Liver (tissue), 9 donors: ENCODE data around the gene CHTF18. TPM values are rescaled to one million over a fixed set of nuclear protein-coding genes. Genes with fewer than 3 reads are reported as not detected.

ENCODE experiments used
- DNase-seq: peaks from one replicate; pipeline ENCODE4 v3.0.0-alpha.2; 2017; ENCODE audit warnings: low spot score
- H3K27ac ChIP-seq, 2 donors: one replicate each; pipeline ENCODE4 v1.7.0; 2013; ENCODE audit warnings: inconsistent platforms in 2 of 2, low read length in 2 of 2, control low read depth in 1 of 2, low read depth in 1 of 2, mild to moderate bottlenecking in 1 of 2
- H3K27me3 ChIP-seq, 4 donors: one replicate each; pipeline versions ENCODE4 v1.6.1 to v1.7.0; 2013; ENCODE audit warnings: low read length in 3 of 4, inconsistent platforms in 1 of 4, mild to moderate bottlenecking in 1 of 4, moderate library complexity in 1 of 4; ENCODE audit not compliant: control insufficient read depth in 4 of 4, insufficient read depth in 4 of 4
- H3K36me3 ChIP-seq, 4 donors: one replicate each; pipeline versions ENCODE4 v1.6.1 to v1.7.0; 2013; ENCODE audit warnings: low read length in 3 of 4, mild to moderate bottlenecking in 3 of 4, low read depth in 1 of 4, moderate library complexity in 1 of 4; ENCODE audit not compliant: control insufficient read depth in 4 of 4, insufficient read depth in 3 of 4
- H3K4me1 ChIP-seq, 4 donors: one replicate each; pipeline versions ENCODE4 v1.6.1 to v1.7.0; 2013; ENCODE audit warnings: low read length in 3 of 4, mild to moderate bottlenecking in 3 of 4, moderate library complexity in 1 of 4; ENCODE audit not compliant: control insufficient read depth in 4 of 4, insufficient read depth in 4 of 4
- H3K4me3 ChIP-seq, 3 donors: one replicate each; pipeline versions ENCODE4 v1.6.1 to v1.7.0; 2013; ENCODE audit warnings: low read length in 3 of 3, control low read depth in 1 of 3, low read depth in 1 of 3, mild to moderate bottlenecking in 1 of 3
- H3K9ac ChIP-seq, 2 donors: one replicate each; pipeline ENCODE4 v1.7.0; 2013; ENCODE audit warnings: low read length in 2 of 2, mild to moderate bottlenecking in 2 of 2, moderate library complexity in 2 of 2, control low read depth in 1 of 2, low read depth in 1 of 2
- H3K9me3 ChIP-seq, 4 donors: one replicate each; pipeline versions ENCODE4 v1.6.1 to v1.7.0; 2013; ENCODE audit warnings: low read length in 3 of 4; ENCODE audit not compliant: control insufficient read depth in 4 of 4
- FOXA1 ChIP-seq: IDR thresholded peaks from 2 replicates; pipeline ENCODE4 v1.6.1; 2016; ENCODE audit warnings: antibody characterized with exemption
- HNF4A ChIP-seq, 2 donors: conservative IDR thresholded peaks; 2 replicates each; pipeline ENCODE4 v1.6.1; 2016; ENCODE audit warnings: antibody characterized with exemption in 2 of 2, mild to moderate bottlenecking in 2 of 2
- HNF4G ChIP-seq: IDR thresholded peaks from 2 replicates; pipeline ENCODE4 v1.6.1; 2016; ENCODE audit warnings: antibody characterized with exemption
- MAX ChIP-seq: IDR thresholded peaks from 2 replicates; pipeline ENCODE4 v1.6.1; 2016; ENCODE audit warnings: antibody characterized with exemption
- RAD21 ChIP-seq, 2 donors: IDR thresholded peaks; 2 replicates each; pipeline ENCODE4 v1.6.1; 2016; ENCODE audit warnings: antibody characterized with exemption in 2 of 2, mild to moderate bottlenecking in 2 of 2
- RXRA ChIP-seq, 2 donors: IDR thresholded peaks; 2 replicates each; pipeline ENCODE4 v1.6.1; 2017 to 2018; ENCODE audit warnings: antibody characterized with exemption in 2 of 2, mild to moderate bottlenecking in 1 of 2
- SP1 ChIP-seq: IDR thresholded peaks from 2 replicates; pipeline ENCODE4 v1.6.1; 2018; ENCODE audit warnings: antibody characterized with exemption, mild to moderate bottlenecking
- YY1 ChIP-seq: IDR thresholded peaks from 2 replicates; pipeline ENCODE4 v1.6.1; 2016; ENCODE audit warnings: antibody characterized with exemption, mild to moderate bottlenecking
- WGBS: extraction: QIAGEN DNeasy Blood & Tissue Kit; methylation state at CpG from one replicate; pipeline ENCODE4 v1.1.7; 2013; 5-methylcytosine and 5-hydroxymethylcytosine counted together
- polyA plus RNA-seq, 2 donors: library from polyadenylated mRNA; stranded (reverse) in 1 of 2; unstranded in 1 of 2; fragments of 200-250 nt in 1 of 2; fragments of >200 nt in 1 of 2; fragmentation: Nextera tagmentation in 1 of 2; extraction: Ambion mirVana in 1 of 2; gene quantifications; one replicate each; pipeline versions ENCODE4 v1.2.1 to v1.2.3, GENCODE V29; 2013 to 2015
- total RNA-seq, 2 donors: library from RNA; depleted of rRNA; stranded (reverse); fragments of >200 nt; gene quantifications; one replicate each; pipeline ENCODE4 v1.2.3, GENCODE V29; 2014
- TF ChIP-seq, protein P1 (sequence below): IDR thresholded peaks from 2 replicates; pipeline ENCODE4 v1.6.1; 2016; ENCODE audit warnings: antibody characterized with exemption
- TF ChIP-seq, protein P2 (sequence below): fragments of 150-350 bp; IDR thresholded peaks from 2 replicates; pipeline ENCODE4 v1.5.1; 2017; ENCODE audit warnings: improper control_type of control experiment, low read depth, low read length; ENCODE audit not compliant: missing input control
- TF ChIP-seq, protein P3 (sequence below): IDR thresholded peaks from 2 replicates; pipeline ENCODE4 v1.6.1; 2016; ENCODE audit warnings: antibody characterized with exemption, mild to moderate bottlenecking
- donor health status: healthy.
- donor health status: healthy.
- donor health status: healthy.
- donor health status: healthy.
- donor health status: healthy.

CHTF18 gene
- total and polyA plus RNA-seq, 4 donors = 1.7 to 15.6 (median 3.9) TPM

GRCh38 chr16:754656-755055 lies 33.8 kb upstream of the CHTF18 start:
- WGBS = 54% methylated on average over 11 of the region's 11 CpGs
- Histone ChIP-seq H3K27ac (no peak overlapping the region), H3K9ac (no peak overlapping the region), H3K9me3 (peaks cover 0 to 5% (median 0%) of the 10 kb centered on the region in 4 donors), H3K36me3 (no peaks in the 10 kb centered on the region), H3K4me3 (no peak overlapping the region), H3K4me1 (no peaks in the 10 kb centered on the region), H3K27me3 (no peaks in the 10 kb centered on the region)
- no peak for DNase-seq
- TF ChIP-seq, protein P1, sequence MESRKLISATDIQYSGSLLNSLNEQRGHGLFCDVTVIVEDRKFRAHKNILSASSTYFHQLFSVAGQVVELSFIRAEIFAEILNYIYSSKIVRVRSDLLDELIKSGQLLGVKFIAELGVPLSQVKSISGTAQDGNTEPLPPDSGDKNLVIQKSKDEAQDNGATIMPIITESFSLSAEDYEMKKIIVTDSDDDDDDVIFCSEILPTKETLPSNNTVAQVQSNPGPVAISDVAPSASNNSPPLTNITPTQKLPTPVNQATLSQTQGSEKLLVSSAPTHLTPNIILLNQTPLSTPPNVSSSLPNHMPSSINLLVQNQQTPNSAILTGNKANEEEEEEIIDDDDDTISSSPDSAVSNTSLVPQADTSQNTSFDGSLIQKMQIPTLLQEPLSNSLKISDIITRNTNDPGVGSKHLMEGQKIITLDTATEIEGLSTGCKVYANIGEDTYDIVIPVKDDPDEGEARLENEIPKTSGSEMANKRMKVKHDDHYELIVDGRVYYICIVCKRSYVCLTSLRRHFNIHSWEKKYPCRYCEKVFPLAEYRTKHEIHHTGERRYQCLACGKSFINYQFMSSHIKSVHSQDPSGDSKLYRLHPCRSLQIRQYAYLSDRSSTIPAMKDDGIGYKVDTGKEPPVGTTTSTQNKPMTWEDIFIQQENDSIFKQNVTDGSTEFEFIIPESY = no peak
- TF ChIP-seq SP1 = no peak

DNA sequence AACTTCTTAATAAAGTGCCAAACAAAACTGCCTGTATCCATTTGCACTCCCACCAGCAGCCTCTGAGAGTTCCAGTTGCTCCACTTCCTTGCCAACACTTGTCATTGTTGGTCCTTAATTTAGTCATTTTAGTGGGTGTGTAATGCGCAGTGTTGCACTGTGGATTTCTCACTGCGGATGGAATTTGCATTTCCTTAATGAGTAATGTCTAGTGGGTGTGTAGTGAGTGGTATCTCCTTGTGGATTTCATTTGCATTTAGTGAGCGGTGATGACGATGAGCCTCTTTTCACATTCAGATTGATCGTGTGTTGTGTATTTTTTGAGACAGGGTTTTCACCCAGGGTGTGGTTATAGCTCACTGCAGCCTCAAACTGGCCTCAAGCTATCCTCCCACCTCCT lies 32.0 kb upstream of the CHTF18 start:
- DNase-seq = no peak
- Histone ChIP-seq H3K36me3 (no peaks in the 10 kb centered on the region), H3K27ac (no peak overlapping the region), H3K4me3 (no peak overlapping the region), H3K9ac (no peak overlapping the region), H3K4me1 (no peaks in the 10 kb centered on the region), H3K27me3 (no peaks in the 10 kb centered on the region), H3K9me3 (peaks cover 0 to 5% (median 0%) of the 10 kb centered on the region in 4 donors)
- WGBS = 89% methylated on average over 5 of the region's 5 CpGs
- TF ChIP-seq RXRA (IDR thresholded peaks at IDR 0.05) = no peak
- TF ChIP-seq, protein P1 = no peak
- TF ChIP-seq, protein P2, sequence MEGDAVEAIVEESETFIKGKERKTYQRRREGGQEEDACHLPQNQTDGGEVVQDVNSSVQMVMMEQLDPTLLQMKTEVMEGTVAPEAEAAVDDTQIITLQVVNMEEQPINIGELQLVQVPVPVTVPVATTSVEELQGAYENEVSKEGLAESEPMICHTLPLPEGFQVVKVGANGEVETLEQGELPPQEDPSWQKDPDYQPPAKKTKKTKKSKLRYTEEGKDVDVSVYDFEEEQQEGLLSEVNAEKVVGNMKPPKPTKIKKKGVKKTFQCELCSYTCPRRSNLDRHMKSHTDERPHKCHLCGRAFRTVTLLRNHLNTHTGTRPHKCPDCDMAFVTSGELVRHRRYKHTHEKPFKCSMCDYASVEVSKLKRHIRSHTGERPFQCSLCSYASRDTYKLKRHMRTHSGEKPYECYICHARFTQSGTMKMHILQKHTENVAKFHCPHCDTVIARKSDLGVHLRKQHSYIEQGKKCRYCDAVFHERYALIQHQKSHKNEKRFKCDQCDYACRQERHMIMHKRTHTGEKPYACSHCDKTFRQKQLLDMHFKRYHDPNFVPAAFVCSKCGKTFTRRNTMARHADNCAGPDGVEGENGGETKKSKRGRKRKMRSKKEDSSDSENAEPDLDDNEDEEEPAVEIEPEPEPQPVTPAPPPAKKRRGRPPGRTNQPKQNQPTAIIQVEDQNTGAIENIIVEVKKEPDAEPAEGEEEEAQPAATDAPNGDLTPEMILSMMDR = no peak
- TF ChIP-seq HNF4A (conservative IDR thresholded peaks at IDR 0.05) = no peak
- TF ChIP-seq, protein P3, sequence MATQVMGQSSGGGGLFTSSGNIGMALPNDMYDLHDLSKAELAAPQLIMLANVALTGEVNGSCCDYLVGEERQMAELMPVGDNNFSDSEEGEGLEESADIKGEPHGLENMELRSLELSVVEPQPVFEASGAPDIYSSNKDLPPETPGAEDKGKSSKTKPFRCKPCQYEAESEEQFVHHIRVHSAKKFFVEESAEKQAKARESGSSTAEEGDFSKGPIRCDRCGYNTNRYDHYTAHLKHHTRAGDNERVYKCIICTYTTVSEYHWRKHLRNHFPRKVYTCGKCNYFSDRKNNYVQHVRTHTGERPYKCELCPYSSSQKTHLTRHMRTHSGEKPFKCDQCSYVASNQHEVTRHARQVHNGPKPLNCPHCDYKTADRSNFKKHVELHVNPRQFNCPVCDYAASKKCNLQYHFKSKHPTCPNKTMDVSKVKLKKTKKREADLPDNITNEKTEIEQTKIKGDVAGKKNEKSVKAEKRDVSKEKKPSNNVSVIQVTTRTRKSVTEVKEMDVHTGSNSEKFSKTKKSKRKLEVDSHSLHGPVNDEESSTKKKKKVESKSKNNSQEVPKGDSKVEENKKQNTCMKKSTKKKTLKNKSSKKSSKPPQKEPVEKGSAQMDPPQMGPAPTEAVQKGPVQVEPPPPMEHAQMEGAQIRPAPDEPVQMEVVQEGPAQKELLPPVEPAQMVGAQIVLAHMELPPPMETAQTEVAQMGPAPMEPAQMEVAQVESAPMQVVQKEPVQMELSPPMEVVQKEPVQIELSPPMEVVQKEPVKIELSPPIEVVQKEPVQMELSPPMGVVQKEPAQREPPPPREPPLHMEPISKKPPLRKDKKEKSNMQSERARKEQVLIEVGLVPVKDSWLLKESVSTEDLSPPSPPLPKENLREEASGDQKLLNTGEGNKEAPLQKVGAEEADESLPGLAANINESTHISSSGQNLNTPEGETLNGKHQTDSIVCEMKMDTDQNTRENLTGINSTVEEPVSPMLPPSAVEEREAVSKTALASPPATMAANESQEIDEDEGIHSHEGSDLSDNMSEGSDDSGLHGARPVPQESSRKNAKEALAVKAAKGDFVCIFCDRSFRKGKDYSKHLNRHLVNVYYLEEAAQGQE = no peak
- TF ChIP-seq RAD21 (IDR thresholded peaks at IDR 0.05) = no peak
- no peak for TF ChIP-seq MAX
- TF ChIP-seq FOXA1 = no peak
- TF ChIP-seq YY1 = no peak
- TF ChIP-seq HNF4G = no peak
- TF ChIP-seq SP1 = no peak
